Neuronal stem cell (in vitro differentiated cells): Measurements from ENCODE around the gene ACY1.
A peak's percentile ranks its signal among the peaks of the same experiment; 100 is the strongest.

Source experiments
- DNase-seq: peaks from one replicate; pipeline ENCODE4 v3.0.0-alpha.2; 2013; ENCODE audit warnings: low spot score
- H2AFZ ChIP-seq: one replicate; pipeline ENCODE4 v1.6.1; 2013; ENCODE audit warnings: mild to moderate bottlenecking, low read length, inconsistent platforms
- H2AK5ac ChIP-seq: 2 replicates; pipeline ENCODE4 v1.6.1; 2013; ENCODE audit warnings: low read depth, mild to moderate bottlenecking, inconsistent platforms, low read length, moderate library complexity, mixed read lengths
- H2BK120ac ChIP-seq: 2 replicates; pipeline ENCODE4 v1.6.1; 2013; ENCODE audit warnings: low read depth, mild to moderate bottlenecking, inconsistent platforms, low read length, moderate library complexity, mixed read lengths
- H2BK12ac ChIP-seq: one replicate; pipeline ENCODE4 v1.6.1; 2013; ENCODE audit warnings: low read length, inconsistent platforms
- H2BK15ac ChIP-seq: 2 replicates; pipeline ENCODE4 v1.6.1; 2013; ENCODE audit warnings: mild to moderate bottlenecking, low read length, inconsistent platforms, mixed read lengths
- H2BK5ac ChIP-seq: one replicate; pipeline ENCODE4 v1.6.1; 2013; ENCODE audit warnings: inconsistent platforms, mild to moderate bottlenecking, low read length, moderate library complexity
- H3K14ac ChIP-seq: one replicate; pipeline ENCODE4 v1.6.1; 2013; ENCODE audit warnings: low read length, inconsistent platforms
- H3K18ac ChIP-seq: 2 replicates; pipeline ENCODE4 v1.6.1; 2013; ENCODE audit warnings: low read length, inconsistent platforms
- H3K23ac ChIP-seq: 2 replicates; pipeline ENCODE4 v1.6.1; 2013; ENCODE audit warnings: low read depth, mild to moderate bottlenecking, mixed read lengths, low read length, inconsistent platforms; ENCODE audit not compliant: poor library complexity
- H3K27ac ChIP-seq: replicated peaks from 3 replicates; pipeline ENCODE4 v1.5.1; 2013; ENCODE audit warnings: low read length, inconsistent platforms
- H3K27me3 ChIP-seq, 3 experiments: 2 replicates each; pipeline ENCODE4 v1.6.1; 2013; ENCODE audit warnings: low read length in 3 of 3, mild to moderate bottlenecking in 2 of 3, inconsistent platforms in 1 of 3, low read depth in 1 of 3, mixed read lengths in 1 of 3, moderate library complexity in 1 of 3; ENCODE audit not compliant: control insufficient read depth in 3 of 3, insufficient read depth in 3 of 3
- H3K36me3 ChIP-seq, 2 donors: replicated peaks in 1 of 2; 2 replicates each; pipeline ENCODE4 v1.6.1; 2013; ENCODE audit warnings: low read length in 2 of 2; ENCODE audit not compliant: control insufficient read depth in 2 of 2, insufficient read depth in 2 of 2
- H3K4ac ChIP-seq: 2 replicates; pipeline ENCODE4 v1.6.1; 2013; ENCODE audit warnings: inconsistent platforms, mild to moderate bottlenecking, low read length, moderate library complexity
- H3K4me1 ChIP-seq, 2 donors: 1 replicate in 1 of 2; 2 replicates in 1 of 2; pipeline ENCODE4 v1.6.1; 2013; ENCODE audit warnings: low read length in 2 of 2, low read depth in 1 of 2; ENCODE audit not compliant: control insufficient read depth in 2 of 2, insufficient read depth in 1 of 2
- H3K4me2 ChIP-seq: one replicate; pipeline ENCODE4 v1.6.1; 2013; ENCODE audit warnings: mild to moderate bottlenecking, low read length, inconsistent platforms; ENCODE audit not compliant: insufficient read depth, poor library complexity, severe bottlenecking
- H3K4me3 ChIP-seq, 2 donors: 2 replicates each; pipeline ENCODE4 v1.5.1; 2013; ENCODE audit warnings: low read length in 2 of 2, mild to moderate bottlenecking in 2 of 2, inconsistent platforms in 1 of 2, moderate library complexity in 1 of 2
- H3K79me1 ChIP-seq: one replicate; pipeline ENCODE4 v1.6.1; 2013; ENCODE audit warnings: low read depth, mild to moderate bottlenecking, inconsistent platforms, low read length, moderate library complexity
- H3K9ac ChIP-seq: one replicate; pipeline ENCODE4 v1.6.1; 2013; ENCODE audit warnings: mild to moderate bottlenecking, low read depth, low read length, inconsistent platforms; ENCODE audit not compliant: poor library complexity
- H3K9me3 ChIP-seq, 2 donors: replicated peaks in 1 of 2; 2 replicates each; pipeline versions ENCODE3 to v1.6.1; 2013; ENCODE audit warnings: low read length in 2 of 2, mild to moderate bottlenecking in 2 of 2, inconsistent platforms in 1 of 2, low read depth in 1 of 2, mixed read lengths in 1 of 2, moderate library complexity in 1 of 2; ENCODE audit not compliant: control insufficient read depth in 2 of 2, insufficient read depth in 1 of 2
- H4K8ac ChIP-seq: one replicate; pipeline ENCODE4 v1.6.1; 2013; ENCODE audit warnings: low read depth, mild to moderate bottlenecking, inconsistent platforms, low read length, moderate library complexity
- H4K91ac ChIP-seq: one replicate; pipeline ENCODE4 v1.6.1; 2013; ENCODE audit warnings: low read length, low read depth, mild to moderate bottlenecking, inconsistent platforms; ENCODE audit not compliant: poor library complexity
- WGBS, 2 donors: extraction: QIAGEN DNeasy Blood & Tissue Kit; methylation state at CpG; one replicate each; pipeline ENCODE4 v1.1.7; 2013; ENCODE audit warnings: missing lambda C conversion rate in 2 of 2, mixed read lengths in 1 of 2; ENCODE audit not compliant: insufficient read length in 2 of 2, insufficient replicate concordance in 1 of 2; ENCODE audit errors: extremely low coverage in 2 of 2; 5-methylcytosine and 5-hydroxymethylcytosine counted together

The ACY1 gene

DNA sequence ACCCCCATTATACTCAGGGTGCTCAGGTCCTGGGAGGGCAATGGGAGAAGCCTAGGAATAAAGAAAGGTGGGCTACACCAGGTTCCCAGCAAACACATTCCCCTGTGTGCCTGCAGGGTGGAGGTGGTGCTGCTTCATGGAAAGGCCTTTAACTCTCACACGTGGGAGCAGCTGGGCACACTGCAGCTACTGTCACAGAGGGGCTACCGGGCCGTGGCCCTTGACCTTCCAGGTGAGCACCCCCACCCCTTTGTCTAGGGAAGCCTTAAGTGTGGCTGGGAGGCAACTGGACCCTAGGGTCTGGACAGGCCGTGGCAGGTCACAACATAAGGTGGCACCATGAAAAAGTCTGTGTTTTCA is 5.2 kb upstream of the ACY1 start:
- Histone ChIP-seq H3K9ac (no peak overlapping the region), H3K23ac (no peak overlapping the region), H3K14ac (no peak overlapping the region), H4K8ac (no peak overlapping the region), H4K91ac (no peak overlapping the region), H3K4me3 (no peak overlapping the region), H3K18ac (no peak overlapping the region), H2BK5ac (no peak overlapping the region), H3K4ac (no peak overlapping the region), H3K27me3 (peaks cover 0 to 2% (median 0%) of the 10 kb centered on the region in 3 experiments), H3K4me1 (peaks cover 24 to 27% of the 10 kb centered on the region in 2 donors), H3K4me2 (no peak overlapping the region), H3K27ac (no peak overlapping the region), H3K36me3 (peaks cover 0 to 9% of the 10 kb centered on the region in 2 donors), H2BK120ac (no peak overlapping the region), H2AK5ac (no peak overlapping the region), H2AFZ (no peak overlapping the region), H3K9me3 (no peaks in the 10 kb centered on the region), H2BK15ac (no peak overlapping the region), H2BK12ac (no peak overlapping the region), H3K79me1 (no peaks in the 10 kb centered on the region)
- DNase-seq, result no peak
- WGBS, 2 donors, result no CpG with 5 or more reads among the region's 4 CpGs

DNA sequence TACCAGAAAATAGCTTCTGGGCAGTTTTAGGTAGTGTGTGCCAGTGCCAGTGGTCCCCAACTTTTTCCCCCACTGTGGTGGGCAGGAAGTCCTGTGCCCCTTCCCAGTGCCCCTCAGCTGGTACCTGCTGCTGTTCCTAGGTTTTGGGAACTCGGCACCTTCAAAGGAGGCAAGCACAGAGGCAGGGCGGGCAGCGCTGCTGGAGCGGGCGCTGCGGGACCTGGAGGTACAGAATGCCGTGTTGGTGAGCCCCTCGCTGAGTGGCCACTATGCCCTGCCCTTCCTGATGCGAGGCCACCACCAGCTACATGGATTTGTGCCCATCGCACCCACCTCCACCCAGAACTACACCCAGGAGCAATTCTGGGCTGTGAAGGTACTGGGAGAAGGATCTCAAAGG is 3.1 kb upstream of the ACY1 start:
- H3K4me2 ChIP-seq, result no peak overlapping the region
- H3K4me3 ChIP-seq, result no peak overlapping the region
- no peak overlapping the region for H3K14ac ChIP-seq
- H3K18ac ChIP-seq, result peak overlapping the region; percentile 50
- H3K4me1 ChIP-seq, result peaks cover 18 to 20% of the 10 kb centered on the region in 2 donors
- no peak overlapping the region for H3K4ac ChIP-seq
- no peak overlapping the region for H2AFZ ChIP-seq
- H2BK15ac ChIP-seq, result no peak overlapping the region
- no peak overlapping the region for H4K91ac ChIP-seq
- DNase-seq, result no peak
- H3K23ac ChIP-seq, result peak overlapping the region; percentile 27
- H2BK120ac ChIP-seq, result no peak overlapping the region
- WGBS, 2 donors, result no CpG with 5 or more reads among the region's 10 CpGs
- no peaks in the 10 kb centered on the region for H3K9me3 ChIP-seq
- no peak overlapping the region for H4K8ac ChIP-seq
- H3K27me3 ChIP-seq, result peaks cover 0 to 2% (median 0%) of the 10 kb centered on the region in 3 experiments
- peaks cover 0 to 9% of the 10 kb centered on the region in 2 donors for H3K36me3 ChIP-seq
- no peak overlapping the region for H2BK12ac ChIP-seq
- no peak overlapping the region for H3K27ac ChIP-seq
- no peak overlapping the region for H2AK5ac ChIP-seq
- H3K79me1 ChIP-seq, result no peaks in the 10 kb centered on the region
- no peak overlapping the region for H3K9ac ChIP-seq
- no peak overlapping the region for H2BK5ac ChIP-seq

DNA sequence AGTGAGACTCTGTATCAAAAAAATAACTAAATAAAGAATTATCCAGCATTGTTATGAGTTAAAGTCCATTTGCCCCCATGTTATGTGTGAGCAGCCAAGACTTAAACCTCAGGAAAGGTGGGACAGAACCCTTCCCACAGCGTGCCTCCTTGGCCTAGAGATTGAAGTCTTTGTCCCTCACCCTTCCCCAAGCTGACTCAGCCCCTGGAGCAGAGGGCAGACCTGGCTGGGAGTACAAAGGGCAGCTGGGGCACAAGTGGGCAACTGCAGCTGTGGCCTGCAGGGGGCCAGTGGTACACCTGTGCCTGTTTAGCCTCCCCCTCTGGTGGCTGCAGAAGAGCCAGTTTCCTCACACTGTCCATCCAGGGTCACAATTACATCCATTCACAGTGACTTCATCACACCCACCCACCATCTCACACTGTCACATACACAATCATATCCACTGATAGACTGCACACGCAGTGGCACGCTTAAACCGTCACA is 940 bp upstream of the ACY1 start:
- WGBS, 2 donors, result no CpG with 5 or more reads among the region's 4 CpGs

DNA sequence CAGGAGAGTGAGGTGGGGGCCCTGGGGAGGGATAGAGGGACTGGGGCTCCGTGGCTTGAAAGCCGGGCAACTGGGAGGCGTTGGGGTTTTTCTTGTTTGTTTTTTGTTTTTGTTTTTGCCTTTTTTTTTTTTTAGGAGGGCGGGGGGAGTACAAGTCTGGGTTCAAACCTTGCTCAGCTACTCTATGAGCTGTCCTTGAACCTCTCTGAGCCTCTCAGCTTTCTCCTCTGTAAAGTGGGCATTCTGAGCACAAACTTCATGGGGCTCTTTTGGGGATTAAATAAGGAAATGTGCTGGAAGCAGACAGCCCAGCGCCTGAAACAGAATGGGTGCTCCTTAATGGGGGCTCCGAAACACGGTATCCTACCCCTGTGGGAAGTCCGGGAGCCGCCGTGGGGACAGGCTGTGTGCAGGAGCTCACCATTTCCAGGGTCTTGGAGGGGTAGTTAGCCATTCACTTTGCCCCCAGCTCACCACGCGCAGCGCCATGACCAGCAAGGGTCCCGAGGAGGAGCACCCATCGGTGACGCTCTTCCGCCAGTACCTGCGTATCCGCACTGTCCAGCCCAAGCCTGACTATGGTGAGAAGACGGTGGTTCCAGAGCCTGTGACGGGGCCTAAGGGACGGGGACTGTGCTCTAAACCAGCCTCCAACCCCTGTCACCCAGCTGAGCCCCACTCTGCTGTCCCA is 388 bp downstream of the ACY1 start:
- Histone ChIP-seq H2AFZ (peak overlapping the region; percentile 96), H3K9me3 (no peaks in the 10 kb centered on the region), H3K27me3 (no peaks in the 10 kb centered on the region), H3K4me3 (peak overlapping the region; percentile 51 to 54), H3K14ac (no peak overlapping the region), H3K27ac (peak overlapping the region; percentile 90), H3K4me2 (peak overlapping the region; percentile 87), H3K18ac (peak overlapping the region; percentile 89), H2AK5ac (peak overlapping the region; percentile 99), H2BK15ac (peak overlapping the region; percentile 91), H3K4me1 (peaks cover 13 to 16% of the 10 kb centered on the region in 2 donors), H4K8ac (no peak overlapping the region), H3K23ac (peak overlapping the region; percentile 97), H3K79me1 (peaks cover 5% of the 10 kb centered on the region), H2BK12ac (no peak overlapping the region), H3K9ac (peak overlapping the region; percentile 80), H2BK5ac (peak overlapping the region; percentile 55), H3K36me3 (peaks cover 3 to 9% of the 10 kb centered on the region in 2 donors), H4K91ac (no peak overlapping the region), H2BK120ac (no peak overlapping the region), H3K4ac (peak overlapping the region; percentile 84)
- DNase-seq, result no peak
- WGBS, 2 donors, result no CpG with 5 or more reads among the region's 22 CpGs

More for the DNA sequence above, 940 bp upstream of the ACY1 start:
- H3K4me2 ChIP-seq, result peak overlapping the region; percentile 87
- peaks cover 11 to 13% of the 10 kb centered on the region in 2 donors for H3K4me1 ChIP-seq
- peak overlapping the region; percentile 19 for H2BK15ac ChIP-seq
- peak overlapping the region; percentile 94 for H3K9ac ChIP-seq
- H3K14ac ChIP-seq, result peak overlapping the region; percentile 49
- no peaks in the 10 kb centered on the region for H3K9me3 ChIP-seq
- H3K27me3 ChIP-seq, result no peaks in the 10 kb centered on the region
- peaks cover 3% of the 10 kb centered on the region for H3K79me1 ChIP-seq
- no peak overlapping the region for H4K8ac ChIP-seq
- H2AK5ac ChIP-seq, result peak overlapping the region; percentile 16
- peak overlapping the region; percentile 69 for H4K91ac ChIP-seq
- peak overlapping the region; percentile 90 for H3K27ac ChIP-seq
- H2BK5ac ChIP-seq, result no peak overlapping the region
- H3K36me3 ChIP-seq, result peaks cover 3 to 9% of the 10 kb centered on the region in 2 donors
- peak overlapping the region; percentile 89 for H3K18ac ChIP-seq
- H3K23ac ChIP-seq, result peak overlapping the region; percentile 97
- H3K4ac ChIP-seq, result no peak overlapping the region
- DNase-seq, result no peak
- peak overlapping the region; percentile 96 for H2AFZ ChIP-seq
- H2BK120ac ChIP-seq, result peak overlapping the region; percentile 21
- H3K4me3 ChIP-seq, result peak overlapping the region; percentile 51 to 54
- peak overlapping the region; percentile 8 for H2BK12ac ChIP-seq
